Measurements from ENCODE around the gene TUBB.

Gene TUBB

DNA sequence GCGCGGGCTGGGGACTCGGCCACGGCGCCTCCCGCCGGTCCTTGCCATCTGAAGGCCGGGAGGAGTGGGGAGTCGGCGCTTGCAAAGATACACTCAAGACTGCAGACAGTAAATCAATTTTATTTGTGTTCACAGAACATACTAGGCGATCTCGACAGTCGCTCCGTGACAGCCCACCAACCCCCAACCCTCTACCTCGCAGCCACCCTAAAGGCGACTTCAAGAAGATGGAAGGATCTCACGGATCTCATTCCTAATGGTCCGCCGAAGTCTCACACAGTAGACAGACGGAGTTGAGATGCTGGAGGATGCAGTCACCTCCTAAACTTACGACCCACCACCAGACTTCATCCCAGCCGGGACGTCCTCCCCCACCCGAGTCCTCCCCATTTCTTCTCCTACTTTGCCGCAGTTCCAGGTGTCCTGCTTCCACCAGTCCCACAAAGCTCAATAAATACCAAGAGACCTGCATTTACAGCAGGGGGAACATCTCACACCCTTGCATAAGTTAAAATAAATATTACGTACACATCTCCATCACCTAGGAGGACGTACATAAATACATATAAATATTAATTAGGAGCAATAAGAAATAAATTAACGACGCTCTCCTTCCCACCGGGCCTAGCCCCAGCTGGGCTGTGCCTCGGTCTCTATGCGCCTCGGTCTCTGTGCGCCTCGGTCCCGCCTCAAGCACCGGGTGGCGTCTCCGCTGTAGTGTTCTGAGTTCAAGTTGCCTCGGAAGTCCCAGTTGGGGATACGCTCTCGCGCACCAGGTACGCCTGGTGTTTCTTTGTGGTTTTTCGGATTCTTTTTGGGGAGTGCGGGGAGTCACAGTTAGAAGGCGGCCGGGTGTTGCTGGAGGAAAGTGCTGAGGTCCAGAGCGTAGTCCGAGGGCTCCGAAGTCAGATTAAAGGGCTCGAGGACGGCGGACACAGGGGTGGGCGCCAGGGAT is 23.2 kb downstream of the TUBB start:
- ATAC-seq (ENCODE audit: low read depth) (no peak), DNase-seq (ENCODE audit: low spot score) (no peak)
- H3K9me3 ChIP-seq (ENCODE audit: severe bottlenecking) = no peaks in the 10 kb centered on the region
- no peaks in the 10 kb centered on the region for H3K27me3 ChIP-seq (ENCODE audit: insufficient read depth, poor library complexity, severe bottlenecking)
- peaks cover 12% of the 10 kb centered on the region for H3K4me1 ChIP-seq (ENCODE audit: insufficient read depth, poor library complexity, severe bottlenecking)
- H3K36me3 ChIP-seq (ENCODE audit: low read depth) = peaks cover 43% of the 10 kb centered on the region
- TF ChIP-seq, protein P1, sequence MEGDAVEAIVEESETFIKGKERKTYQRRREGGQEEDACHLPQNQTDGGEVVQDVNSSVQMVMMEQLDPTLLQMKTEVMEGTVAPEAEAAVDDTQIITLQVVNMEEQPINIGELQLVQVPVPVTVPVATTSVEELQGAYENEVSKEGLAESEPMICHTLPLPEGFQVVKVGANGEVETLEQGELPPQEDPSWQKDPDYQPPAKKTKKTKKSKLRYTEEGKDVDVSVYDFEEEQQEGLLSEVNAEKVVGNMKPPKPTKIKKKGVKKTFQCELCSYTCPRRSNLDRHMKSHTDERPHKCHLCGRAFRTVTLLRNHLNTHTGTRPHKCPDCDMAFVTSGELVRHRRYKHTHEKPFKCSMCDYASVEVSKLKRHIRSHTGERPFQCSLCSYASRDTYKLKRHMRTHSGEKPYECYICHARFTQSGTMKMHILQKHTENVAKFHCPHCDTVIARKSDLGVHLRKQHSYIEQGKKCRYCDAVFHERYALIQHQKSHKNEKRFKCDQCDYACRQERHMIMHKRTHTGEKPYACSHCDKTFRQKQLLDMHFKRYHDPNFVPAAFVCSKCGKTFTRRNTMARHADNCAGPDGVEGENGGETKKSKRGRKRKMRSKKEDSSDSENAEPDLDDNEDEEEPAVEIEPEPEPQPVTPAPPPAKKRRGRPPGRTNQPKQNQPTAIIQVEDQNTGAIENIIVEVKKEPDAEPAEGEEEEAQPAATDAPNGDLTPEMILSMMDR (IDR thresholded peaks at IDR 0.05; ENCODE audit: poor library complexity, severe bottlenecking) = no peak
- peak overlapping the region; percentile 72 for H3K4me3 ChIP-seq (ENCODE audit: severe bottlenecking)
- peak overlapping the region; percentile 98 for H3K27ac ChIP-seq (ENCODE audit: poor library complexity, severe bottlenecking)

DNA sequence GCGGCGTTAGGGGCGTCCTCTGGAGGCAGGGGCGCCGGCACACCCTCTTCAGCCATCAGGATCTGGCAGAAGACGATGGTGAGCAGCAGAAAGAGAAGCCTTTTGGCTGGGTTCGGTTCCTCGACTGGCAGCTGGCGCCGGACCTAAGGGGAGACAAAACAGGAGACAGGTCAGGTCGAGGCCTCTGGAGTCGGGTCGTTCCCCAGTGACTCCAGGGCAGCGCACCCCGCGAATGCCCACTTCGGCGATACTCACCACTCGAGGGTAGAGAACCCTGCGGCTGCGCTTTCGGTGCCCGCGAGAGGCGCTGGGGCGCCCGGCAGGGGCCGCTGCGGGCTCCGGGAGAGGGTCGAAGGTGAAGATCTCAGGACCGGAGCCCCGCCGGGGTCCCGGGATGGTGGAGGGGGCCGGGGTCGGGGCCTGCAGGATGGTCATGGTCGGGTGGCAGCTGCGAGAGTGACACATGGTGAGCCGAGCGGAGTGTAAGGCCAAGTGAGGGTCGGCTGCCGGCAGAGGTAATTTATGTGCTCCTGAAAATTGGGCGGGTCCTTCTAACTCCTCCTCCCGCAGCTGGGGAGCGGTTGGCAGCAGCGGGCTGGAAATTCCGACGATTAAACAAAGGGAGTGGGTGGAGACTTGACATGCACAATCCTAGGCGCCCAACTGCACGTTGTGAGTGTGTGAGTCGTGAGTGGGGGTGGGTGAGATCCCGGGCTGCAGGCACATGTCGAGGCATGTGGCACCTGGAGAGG is 24.1 kb downstream of the TUBB start, which contains the start of gene IER3:
IER3 (minus strand) TSS at position 494 of the 752 bp plus-strand sequence; CDS start at position 465, 29 bp downstream.
- Histone ChIP-seq H3K4me1 (ENCODE audit: insufficient read depth, poor library complexity, severe bottlenecking) (peaks cover 20% of the 10 kb centered on the region), H3K27me3 (ENCODE audit: insufficient read depth, poor library complexity, severe bottlenecking) (no peaks in the 10 kb centered on the region), H3K36me3 (ENCODE audit: low read depth) (peaks cover 37% of the 10 kb centered on the region), H3K27ac (ENCODE audit: poor library complexity, severe bottlenecking) (peak within 1 kb of the TSS; percentile 98), H3K4me3 (ENCODE audit: severe bottlenecking) (peak within 1 kb of the TSS; percentile 72), H3K9me3 (ENCODE audit: severe bottlenecking) (no peaks in the 10 kb centered on the region)
- TF ChIP-seq, protein P1 (IDR thresholded peaks at IDR 0.05; ENCODE audit: poor library complexity, severe bottlenecking) = peak; percentile 34
- ATAC-seq (ENCODE audit: low read depth) (peak; percentile 17), DNase-seq (ENCODE audit: low spot score) (peak; percentile 91)

DNA sequence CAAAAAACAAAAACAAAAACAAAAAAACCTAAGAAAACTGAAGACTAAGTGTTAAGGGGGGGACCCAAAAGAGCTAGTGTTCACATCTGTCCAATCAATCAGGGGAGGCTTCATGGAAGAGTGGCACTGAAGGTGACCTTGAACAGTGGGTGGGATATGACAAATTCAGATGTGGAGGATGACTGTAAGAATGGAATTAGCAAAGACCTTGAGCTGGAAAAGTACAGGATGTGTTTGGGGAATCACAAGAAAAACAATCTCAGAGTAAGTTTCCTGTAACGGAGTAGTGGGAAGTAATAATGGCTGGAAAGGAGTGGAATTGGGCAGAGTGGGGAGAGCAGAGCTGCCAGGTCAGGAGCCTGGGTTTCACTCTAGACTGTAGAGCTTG is 27.1 kb downstream of the TUBB start:
- Histone ChIP-seq H3K36me3 (ENCODE audit: low read depth) (peaks cover 14% of the 10 kb centered on the region), H3K4me1 (ENCODE audit: insufficient read depth, poor library complexity, severe bottlenecking) (peaks cover 45% of the 10 kb centered on the region), H3K27me3 (ENCODE audit: insufficient read depth, poor library complexity, severe bottlenecking) (no peaks in the 10 kb centered on the region), H3K27ac (ENCODE audit: poor library complexity, severe bottlenecking) (peak overlapping the region; percentile 98), H3K9me3 (ENCODE audit: severe bottlenecking) (no peaks in the 10 kb centered on the region), H3K4me3 (ENCODE audit: severe bottlenecking) (no peak overlapping the region)
- TF ChIP-seq, protein P1 (IDR thresholded peaks at IDR 0.05; ENCODE audit: poor library complexity, severe bottlenecking) = no peak
- no peak for DNase-seq (ENCODE audit: low spot score)
- no peak for ATAC-seq (ENCODE audit: low read depth)

DNA sequence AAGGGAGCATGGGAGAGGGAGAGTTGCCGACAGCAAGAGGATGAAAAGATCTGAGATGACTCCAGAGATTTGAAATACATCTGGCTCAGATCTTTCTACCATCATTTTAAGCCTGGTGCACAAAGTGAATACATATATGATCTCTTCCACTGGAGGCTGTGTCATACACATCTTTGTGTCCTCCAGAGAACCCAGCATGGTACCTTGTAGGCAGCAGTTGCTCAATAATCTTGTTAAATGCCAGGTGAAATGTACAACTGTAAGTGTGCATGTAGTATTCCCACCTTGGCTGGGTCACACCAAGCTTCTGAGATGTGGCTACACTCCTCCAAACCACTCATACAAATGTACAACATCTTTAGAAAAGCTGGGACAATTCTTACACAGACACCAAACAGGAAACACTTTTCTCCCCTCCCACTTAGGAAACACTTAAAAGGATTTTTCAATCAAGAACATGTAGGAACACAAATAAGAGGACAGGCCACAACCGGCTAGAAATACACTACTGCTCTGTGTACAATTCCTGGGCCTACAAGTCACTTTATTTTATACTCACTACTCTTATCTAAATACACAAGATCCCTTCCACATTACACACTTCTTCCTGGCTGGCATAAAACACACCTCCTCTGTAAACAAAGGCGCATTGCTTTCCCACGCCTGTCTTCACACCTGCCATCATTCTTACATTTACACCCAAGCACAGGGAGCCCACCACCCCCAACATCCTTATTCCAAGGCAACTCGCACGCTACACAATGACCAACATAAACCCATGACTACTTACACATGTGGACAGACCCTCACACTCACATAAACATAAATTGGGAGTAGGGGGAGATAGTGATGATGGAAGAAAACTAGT is 28.0 kb downstream of the TUBB start:
- peaks cover 12% of the 10 kb centered on the region for H3K36me3 ChIP-seq (ENCODE audit: low read depth)
- H3K4me1 ChIP-seq (ENCODE audit: insufficient read depth, poor library complexity, severe bottlenecking) = peaks cover 52% of the 10 kb centered on the region
- DNase-seq (ENCODE audit: low spot score) = no peak
- H3K27ac ChIP-seq (ENCODE audit: poor library complexity, severe bottlenecking) = peak overlapping the region; percentile 98
- H3K9me3 ChIP-seq (ENCODE audit: severe bottlenecking) = no peaks in the 10 kb centered on the region
- TF ChIP-seq, protein P1 (IDR thresholded peaks at IDR 0.05; ENCODE audit: poor library complexity, severe bottlenecking) = no peak
- ATAC-seq (ENCODE audit: low read depth) = 0 out of 3 replicates have a peak, but pooled peaks have one; percentile 3
- no peaks in the 10 kb centered on the region for H3K27me3 ChIP-seq (ENCODE audit: insufficient read depth, poor library complexity, severe bottlenecking)
- no peak overlapping the region for H3K4me3 ChIP-seq (ENCODE audit: severe bottlenecking)

All from RWPE2 (cell line).